GM12878 (cell line): ENCODE data around the gene OPN4. TPM values are rescaled to one million over a fixed set of nuclear protein-coding genes. Genes with fewer than 3 reads are reported as not detected.

Experiments used
- ATAC-seq: fragments of 200-7000 bp; cut with Tn5 transposase; 3 replicates; pipeline ENCODE4 v1.9.1; 2020; ENCODE audit warnings: mild to moderate bottlenecking, moderate library complexity
- BruUV-seq: library from RNA; stranded (reverse); fragments of 400-500 nt; replicated peaks from 2 replicates; lab custom pipeline; 2021; lab: Mats Ljungman, UMichigan
- CTCF ChIA-PET: fragments of 300-600 bp; sonication (Branson Sonifier 250); formaldehyde crosslinking; extraction: SDS; loops from one replicate; lab custom pipeline; 2021; ENCODE audit warnings: inconsistent platforms; lab: Yijun Ruan, JAX
- POLR2A ChIA-PET: fragments of 350-600 bp; formaldehyde crosslinking; extraction: SDS; loops from one replicate; lab custom pipeline; 2021; ENCODE audit warnings: inconsistent platforms; lab: Charles Lee
- RAD21 ChIA-PET: fragments of 300-600 bp; sonication (Branson Sonifier 250); formaldehyde crosslinking; loops from one replicate; lab custom pipeline; 2023; ENCODE audit warnings: antibody characterized with exemption; ENCODE audit not compliant: unreplicated experiment; lab: Charles Lee
- SMC1A ChIA-PET: fragments of 300-600 bp; sonication (Branson Sonifier 250); formaldehyde crosslinking; loops from one replicate; lab custom pipeline; 2023; ENCODE audit not compliant: unreplicated experiment, uncharacterized antibody; lab: Charles Lee
- DNase-seq: peaks from one replicate; pipeline ENCODE4 v3.0.0-alpha.2; 2011; ENCODE audit warnings: low read depth, low spot score
- FAIRE-seq: peaks from 3 replicates; lab custom pipeline; 2011; peaks lifted over from hg19 to GRCh38; lab: Jason Lieb, UNC
- H2AFZ ChIP-seq: 2 replicates; pipeline ENCODE4 v1.6.0; 2011; ENCODE audit warnings: low read depth, low read length, control low read depth; ENCODE audit not compliant: control insufficient read depth
- H3K27ac ChIP-seq: 2 replicates; pipeline ENCODE4 v1.5.1; 2011; ENCODE audit warnings: control low read depth; ENCODE audit not compliant: control insufficient read depth, insufficient read depth
- H3K27me3 ChIP-seq, 2 experiments: replicated peaks in 1 of 2; 2 replicates each; pipeline versions ENCODE4 v1.6.0 to v1.6.1; 2011; ENCODE audit warnings: low read length in 1 of 2; ENCODE audit not compliant: control insufficient read depth in 2 of 2, insufficient read depth in 2 of 2
- H3K36me3 ChIP-seq, 2 experiments: 2 replicates each; pipeline ENCODE4 v1.5.1; 2011; ENCODE audit warnings: low read length in 1 of 2; ENCODE audit not compliant: control insufficient read depth in 2 of 2, insufficient read depth in 2 of 2
- H3K4me1 ChIP-seq: 2 replicates; pipeline ENCODE4 v1.6.1; 2011; ENCODE audit warnings: mild to moderate bottlenecking, low read length, moderate library complexity, mixed read lengths; ENCODE audit not compliant: control insufficient read depth, insufficient read depth
- H3K4me2 ChIP-seq: 2 replicates; pipeline ENCODE4 v1.6.0; 2011; ENCODE audit warnings: control low read depth; ENCODE audit not compliant: control insufficient read depth, insufficient read depth
- H3K4me3 ChIP-seq: fragments of 200-600 bp; sonication (generic); 2 replicates; pipeline ENCODE4 v1.5.1; 2016
- H3K79me2 ChIP-seq: 2 replicates; pipeline ENCODE4 v1.6.0; 2011; ENCODE audit warnings: low read length; ENCODE audit not compliant: control insufficient read depth, insufficient read depth
- H3K9ac ChIP-seq: 2 replicates; pipeline ENCODE4 v1.8.0; 2011; ENCODE audit warnings: low read length, control low read depth, mixed read lengths; ENCODE audit not compliant: control insufficient read depth, insufficient read depth
- H3K9me3 ChIP-seq: replicated peaks from 3 replicates; pipeline ENCODE4 v1.5.1; 2011; ENCODE audit warnings: mild to moderate bottlenecking, low read length; ENCODE audit not compliant: control insufficient read depth, insufficient read depth
- H4K20me1 ChIP-seq: 2 replicates; pipeline ENCODE4 v1.6.0; 2011; ENCODE audit not compliant: control insufficient read depth, insufficient read depth
- HDAC2 ChIP-seq: fragments of 200-600 bp; sonication (generic); IDR thresholded peaks from 2 replicates; pipeline ENCODE4 v1.6.1; 2017
- HDAC6 ChIP-seq: fragments of 200-600 bp; sonication (generic); IDR thresholded peaks from one replicate; pipeline ENCODE4 v1.8.0; 2017; ENCODE audit warnings: antibody characterized with exemption; ENCODE audit not compliant: unreplicated experiment
- IRF4 ChIP-seq: IDR thresholded peaks from 2 replicates; pipeline ENCODE4 v1.6.1; 2011; ENCODE audit warnings: low read depth, low read length
- MEF2B ChIP-seq: fragments of 450-650 bp; IDR thresholded peaks from 2 replicates; pipeline ENCODE4 v1.6.1; 2018; ENCODE audit warnings: mild to moderate bottlenecking, moderate library complexity; ENCODE audit not compliant: partially characterized antibody, poor library complexity, severe bottlenecking
- NBN ChIP-seq: fragments of 450-650 bp; IDR thresholded peaks from 2 replicates; pipeline ENCODE4 v1.6.1; 2016
- NFXL1 ChIP-seq: fragments of 450-650 bp; IDR thresholded peaks from 2 replicates; pipeline ENCODE4 v1.6.1; 2017; ENCODE audit warnings: antibody characterized with exemption, mild to moderate bottlenecking, borderline replicate concordance
- NFYB ChIP-seq: IDR thresholded peaks from 2 replicates; pipeline ENCODE4 v1.6.1; 2011; ENCODE audit warnings: low read depth, mild to moderate bottlenecking, low read length, improper control_type of control experiment, moderate library complexity; ENCODE audit not compliant: insufficient read depth
- WGBS: methylation state at CpG from one replicate; pipeline ENCODE4 v1.1.6; 2016; ENCODE audit warnings: low lambda C conversion rate; ENCODE audit not compliant: insufficient replicate concordance, insufficient coverage; ENCODE audit errors: missing lambda C conversion rate; 5-methylcytosine and 5-hydroxymethylcytosine counted together
- in situ Hi-C: fragments of 300-500 bp; cut with MboI; formaldehyde crosslinking; loops from 9 replicates; pipeline ENCODE4 v1.14.3; 2018; ENCODE audit warnings: mixed read lengths
- intact Hi-C: fragments of 100-400 bp; cut with micrococcal nuclease; formaldehyde crosslinking; loops from one replicate; pipeline ENCODE4 v1.14.2; 2022; ENCODE audit not compliant: unreplicated experiment
- polyA plus RNA-seq, 11 experiments: library from polyadenylated mRNA; depleted of rRNA in 4 of 11; unstranded in 6 of 11; stranded (reverse) in 5 of 11; fragments of >200 nt; fragmentation: Nextera tagmentation in 4 of 11; fragmentation: Illumina TruSeq in 1 of 11; extraction: Ambion mirVana in 4 of 11; extraction: Trizol in 1 of 11; gene quantifications; 1 replicate in 1 of 11; 2 replicates in 10 of 11; pipeline versions ENCODE4 v1.2.1 to v1.2.3, GENCODE V29; 2011 to 2016; ENCODE audit warnings: inconsistent platforms in 2 of 11, missing spikeins in 2 of 11, low read depth in 1 of 11
- total RNA-seq, 4 experiments: library from RNA; depleted of rRNA in 3 of 4; stranded (reverse); fragments of >200 nt in 3 of 4; fragmentation: Illumina TruSeq in 1 of 4; extraction: Trizol in 1 of 4; gene quantifications; 2 replicates each; pipeline versions ENCODE4 v1.2.1 to v1.2.3, GENCODE V29; 2013 to 2021
- TF ChIP-seq, protein P1 (sequence below): fragments of 450-650 bp; IDR thresholded peaks from 2 replicates; pipeline ENCODE4 v1.6.1; 2017; ENCODE audit warnings: antibody characterized with exemption, mild to moderate bottlenecking, moderate library complexity
- TF ChIP-seq, protein P2 (sequence below): fragments of 450-650 bp; conservative IDR thresholded peaks from 2 replicates; pipeline ENCODE4 v1.6.1; 2017; ENCODE audit warnings: mild to moderate bottlenecking, moderate library complexity
- TF ChIP-seq, protein P3 (sequence below): fragments of 450-650 bp; IDR thresholded peaks from 2 replicates; pipeline ENCODE4 v1.6.1; 2016; ENCODE audit warnings: mild to moderate bottlenecking, moderate library complexity, borderline replicate concordance
- TF ChIP-seq, protein P4 (sequence below): IDR thresholded peaks from 2 replicates; pipeline ENCODE4 v1.6.1; 2012; ENCODE audit warnings: low read length, inconsistent platforms
- TF ChIP-seq, protein P5 (sequence below): fragments of 450-650 bp; IDR thresholded peaks from 2 replicates; pipeline ENCODE4 v1.6.1; 2016; ENCODE audit warnings: mild to moderate bottlenecking

The OPN4 gene
- total and polyA plus RNA-seq, 10 of the 15 experiments (the other 5 are each of a cell fraction or from before 2014, with no cell fraction given) = not detected

DNA sequence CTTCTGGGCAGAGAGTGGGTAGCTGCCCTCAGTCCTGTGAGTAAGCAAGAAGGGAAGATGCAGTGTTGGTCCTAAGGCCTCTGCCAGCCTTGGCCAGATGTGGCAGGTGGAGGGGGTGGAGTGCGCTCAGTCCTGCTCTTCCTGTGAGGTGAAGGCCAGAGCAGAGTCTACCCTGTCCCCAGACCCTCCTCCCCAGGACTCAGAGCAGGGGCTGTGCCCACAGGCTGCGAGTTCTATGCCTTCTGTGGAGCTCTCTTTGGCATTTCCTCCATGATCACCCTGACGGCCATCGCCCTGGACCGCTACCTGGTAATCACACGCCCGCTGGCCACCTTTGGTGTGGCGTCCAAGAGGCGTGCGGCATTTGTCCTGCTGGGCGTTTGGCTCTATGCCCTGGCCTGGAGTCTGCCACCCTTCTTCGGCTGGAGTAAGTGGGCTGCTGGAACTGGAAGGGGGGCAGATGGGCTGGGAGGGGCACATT, 4.0 kb downstream of the OPN4 start:
- no peaks in the 10 kb centered on the region; a peak in 1 of 4 replicates for H3K27me3 ChIP-seq
- H3K27ac ChIP-seq = no peak overlapping the region
- in situ Hi-C loops = no loop called here
- ChIA-PET CTCF (no interaction called here), POLR2A (no interaction called here), SMC1A (interaction anchor here (0.6 kb wide), 1 partner anchor 316 kb away, joined by 3 read pairs; no protein-coding TSS in a partner anchor), RAD21 (no interaction called here)
- no peaks in the 10 kb centered on the region for H3K9me3 ChIP-seq
- FAIRE-seq = no peak
- H3K4me2 ChIP-seq = no peak overlapping the region
- no peak overlapping the region for H3K4me3 ChIP-seq
- no peaks in the 10 kb centered on the region for H3K4me1 ChIP-seq
- intact Hi-C loops = no loop called here
- DNase-seq = no peak
- no peak overlapping the region for H3K9ac ChIP-seq
- no peaks in the 10 kb centered on the region for H3K79me2 ChIP-seq
- no peaks in the 10 kb centered on the region; the same call in 1 of the 2 replicates for H4K20me1 ChIP-seq
- BruUV-seq = no TSS peak
- H3K36me3 ChIP-seq = no peaks in the 10 kb centered on the region
- no peak overlapping the region for H2AFZ ChIP-seq
- WGBS = 34% methylated on average over 12 of the region's 12 CpGs
- no peak for ATAC-seq
- no peak for TF ChIP-seq HDAC6
- TF ChIP-seq, protein P1, sequence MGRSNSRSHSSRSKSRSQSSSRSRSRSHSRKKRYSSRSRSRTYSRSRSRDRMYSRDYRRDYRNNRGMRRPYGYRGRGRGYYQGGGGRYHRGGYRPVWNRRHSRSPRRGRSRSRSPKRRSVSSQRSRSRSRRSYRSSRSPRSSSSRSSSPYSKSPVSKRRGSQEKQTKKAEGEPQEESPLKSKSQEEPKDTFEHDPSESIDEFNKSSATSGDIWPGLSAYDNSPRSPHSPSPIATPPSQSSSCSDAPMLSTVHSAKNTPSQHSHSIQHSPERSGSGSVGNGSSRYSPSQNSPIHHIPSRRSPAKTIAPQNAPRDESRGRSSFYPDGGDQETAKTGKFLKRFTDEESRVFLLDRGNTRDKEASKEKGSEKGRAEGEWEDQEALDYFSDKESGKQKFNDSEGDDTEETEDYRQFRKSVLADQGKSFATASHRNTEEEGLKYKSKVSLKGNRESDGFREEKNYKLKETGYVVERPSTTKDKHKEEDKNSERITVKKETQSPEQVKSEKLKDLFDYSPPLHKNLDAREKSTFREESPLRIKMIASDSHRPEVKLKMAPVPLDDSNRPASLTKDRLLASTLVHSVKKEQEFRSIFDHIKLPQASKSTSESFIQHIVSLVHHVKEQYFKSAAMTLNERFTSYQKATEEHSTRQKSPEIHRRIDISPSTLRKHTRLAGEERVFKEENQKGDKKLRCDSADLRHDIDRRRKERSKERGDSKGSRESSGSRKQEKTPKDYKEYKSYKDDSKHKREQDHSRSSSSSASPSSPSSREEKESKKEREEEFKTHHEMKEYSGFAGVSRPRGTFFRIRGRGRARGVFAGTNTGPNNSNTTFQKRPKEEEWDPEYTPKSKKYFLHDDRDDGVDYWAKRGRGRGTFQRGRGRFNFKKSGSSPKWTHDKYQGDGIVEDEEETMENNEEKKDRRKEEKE = no peak
- no peak for TF ChIP-seq IRF4
- TF ChIP-seq, protein P2, sequence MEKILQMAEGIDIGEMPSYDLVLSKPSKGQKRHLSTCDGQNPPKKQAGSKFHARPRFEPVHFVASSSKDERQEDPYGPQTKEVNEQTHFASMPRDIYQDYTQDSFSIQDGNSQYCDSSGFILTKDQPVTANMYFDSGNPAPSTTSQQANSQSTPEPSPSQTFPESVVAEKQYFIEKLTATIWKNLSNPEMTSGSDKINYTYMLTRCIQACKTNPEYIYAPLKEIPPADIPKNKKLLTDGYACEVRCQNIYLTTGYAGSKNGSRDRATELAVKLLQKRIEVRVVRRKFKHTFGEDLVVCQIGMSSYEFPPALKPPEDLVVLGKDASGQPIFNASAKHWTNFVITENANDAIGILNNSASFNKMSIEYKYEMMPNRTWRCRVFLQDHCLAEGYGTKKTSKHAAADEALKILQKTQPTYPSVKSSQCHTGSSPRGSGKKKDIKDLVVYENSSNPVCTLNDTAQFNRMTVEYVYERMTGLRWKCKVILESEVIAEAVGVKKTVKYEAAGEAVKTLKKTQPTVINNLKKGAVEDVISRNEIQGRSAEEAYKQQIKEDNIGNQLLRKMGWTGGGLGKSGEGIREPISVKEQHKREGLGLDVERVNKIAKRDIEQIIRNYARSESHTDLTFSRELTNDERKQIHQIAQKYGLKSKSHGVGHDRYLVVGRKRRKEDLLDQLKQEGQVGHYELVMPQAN = no peak
- TF ChIP-seq HDAC2 = no peak
- TF ChIP-seq MEF2B = no peak
- TF ChIP-seq, protein P3, sequence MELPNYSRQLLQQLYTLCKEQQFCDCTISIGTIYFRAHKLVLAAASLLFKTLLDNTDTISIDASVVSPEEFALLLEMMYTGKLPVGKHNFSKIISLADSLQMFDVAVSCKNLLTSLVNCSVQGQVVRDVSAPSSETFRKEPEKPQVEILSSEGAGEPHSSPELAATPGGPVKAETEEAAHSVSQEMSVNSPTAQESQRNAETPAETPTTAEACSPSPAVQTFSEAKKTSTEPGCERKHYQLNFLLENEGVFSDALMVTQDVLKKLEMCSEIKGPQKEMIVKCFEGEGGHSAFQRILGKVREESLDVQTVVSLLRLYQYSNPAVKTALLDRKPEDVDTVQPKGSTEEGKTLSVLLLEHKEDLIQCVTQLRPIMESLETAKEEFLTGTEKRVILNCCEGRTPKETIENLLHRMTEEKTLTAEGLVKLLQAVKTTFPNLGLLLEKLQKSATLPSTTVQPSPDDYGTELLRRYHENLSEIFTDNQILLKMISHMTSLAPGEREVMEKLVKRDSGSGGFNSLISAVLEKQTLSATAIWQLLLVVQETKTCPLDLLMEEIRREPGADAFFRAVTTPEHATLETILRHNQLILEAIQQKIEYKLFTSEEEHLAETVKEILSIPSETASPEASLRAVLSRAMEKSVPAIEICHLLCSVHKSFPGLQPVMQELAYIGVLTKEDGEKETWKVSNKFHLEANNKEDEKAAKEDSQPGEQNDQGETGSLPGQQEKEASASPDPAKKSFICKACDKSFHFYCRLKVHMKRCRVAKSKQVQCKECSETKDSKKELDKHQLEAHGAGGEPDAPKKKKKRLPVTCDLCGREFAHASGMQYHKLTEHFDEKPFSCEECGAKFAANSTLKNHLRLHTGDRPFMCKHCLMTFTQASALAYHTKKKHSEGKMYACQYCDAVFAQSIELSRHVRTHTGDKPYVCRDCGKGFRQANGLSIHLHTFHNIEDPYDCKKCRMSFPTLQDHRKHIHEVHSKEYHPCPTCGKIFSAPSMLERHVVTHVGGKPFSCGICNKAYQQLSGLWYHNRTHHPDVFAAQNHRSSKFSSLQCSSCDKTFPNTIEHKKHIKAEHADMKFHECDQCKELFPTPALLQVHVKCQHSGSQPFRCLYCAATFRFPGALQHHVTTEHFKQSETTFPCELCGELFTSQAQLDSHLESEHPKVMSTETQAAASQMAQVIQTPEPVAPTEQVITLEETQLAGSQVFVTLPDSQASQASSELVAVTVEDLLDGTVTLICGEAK = no peak
- no peak for TF ChIP-seq NFYB
- TF ChIP-seq, protein P4, sequence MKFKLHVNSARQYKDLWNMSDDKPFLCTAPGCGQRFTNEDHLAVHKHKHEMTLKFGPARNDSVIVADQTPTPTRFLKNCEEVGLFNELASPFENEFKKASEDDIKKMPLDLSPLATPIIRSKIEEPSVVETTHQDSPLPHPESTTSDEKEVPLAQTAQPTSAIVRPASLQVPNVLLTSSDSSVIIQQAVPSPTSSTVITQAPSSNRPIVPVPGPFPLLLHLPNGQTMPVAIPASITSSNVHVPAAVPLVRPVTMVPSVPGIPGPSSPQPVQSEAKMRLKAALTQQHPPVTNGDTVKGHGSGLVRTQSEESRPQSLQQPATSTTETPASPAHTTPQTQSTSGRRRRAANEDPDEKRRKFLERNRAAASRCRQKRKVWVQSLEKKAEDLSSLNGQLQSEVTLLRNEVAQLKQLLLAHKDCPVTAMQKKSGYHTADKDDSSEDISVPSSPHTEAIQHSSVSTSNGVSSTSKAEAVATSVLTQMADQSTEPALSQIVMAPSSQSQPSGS = no peak
- TF ChIP-seq NFXL1 = no peak
- TF ChIP-seq, protein P5, sequence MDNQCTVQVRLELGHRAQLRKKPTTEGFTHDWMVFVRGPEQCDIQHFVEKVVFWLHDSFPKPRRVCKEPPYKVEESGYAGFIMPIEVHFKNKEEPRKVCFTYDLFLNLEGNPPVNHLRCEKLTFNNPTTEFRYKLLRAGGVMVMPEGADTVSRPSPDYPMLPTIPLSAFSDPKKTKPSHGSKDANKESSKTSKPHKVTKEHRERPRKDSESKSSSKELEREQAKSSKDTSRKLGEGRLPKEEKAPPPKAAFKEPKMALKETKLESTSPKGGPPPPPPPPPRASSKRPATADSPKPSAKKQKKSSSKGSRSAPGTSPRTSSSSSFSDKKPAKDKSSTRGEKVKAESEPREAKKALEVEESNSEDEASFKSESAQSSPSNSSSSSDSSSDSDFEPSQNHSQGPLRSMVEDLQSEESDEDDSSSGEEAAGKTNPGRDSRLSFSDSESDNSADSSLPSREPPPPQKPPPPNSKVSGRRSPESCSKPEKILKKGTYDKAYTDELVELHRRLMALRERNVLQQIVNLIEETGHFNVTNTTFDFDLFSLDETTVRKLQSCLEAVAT = no peak
- no peak for TF ChIP-seq NBN
